WTC11 (cell line): Measurements from ENCODE around the gene EAF1. TPM values are rescaled to one million over a fixed set of nuclear protein-coding genes. Genes with fewer than 3 reads are reported as not detected.

Experiments used
- ATAC-seq: fragments of 200-7000 bp; cut with Tn5 transposase; 2 replicates; pipeline ENCODE4 v1.10.0; 2021; ENCODE audit warnings: mild to moderate bottlenecking, moderate library complexity
- CTCF ChIA-PET: fragments of 300-600 bp; sonication (Branson Sonifier 250); formaldehyde crosslinking; loops from one replicate; lab custom pipeline; 2021; ENCODE audit warnings: antibody characterized with exemption; lab: Charles Lee
- POLR2A ChIA-PET: fragments of 350-600 bp; sonication (Branson Sonifier 250); formaldehyde crosslinking; loops from one replicate; lab custom pipeline; 2021; ENCODE audit warnings: antibody characterized with exemption; lab: Charles Lee
- DNase-seq: peaks from one replicate; pipeline ENCODE4 v3.0.0; 2021; ENCODE audit warnings: low spot score
- H3K27ac Mint-ChIP-seq: 2 replicates; pipeline ENCODE4 v1.8.0; 2021; ENCODE audit warnings: mixed read lengths
- H3K27me3 Mint-ChIP-seq: 2 replicates; pipeline ENCODE4 v1.8.0; 2021; ENCODE audit warnings: low read depth, mild to moderate bottlenecking, moderate library complexity, mixed read lengths
- H3K36me3 Mint-ChIP-seq: 2 replicates; pipeline ENCODE4 v1.8.0; 2021; ENCODE audit warnings: mixed read lengths
- H3K4me1 Mint-ChIP-seq: 2 replicates; pipeline ENCODE4 v1.8.0; 2022; ENCODE audit warnings: mixed read lengths
- H3K4me3 Mint-ChIP-seq: 2 replicates; pipeline ENCODE4 v1.8.0; 2021; ENCODE audit warnings: mild to moderate bottlenecking, moderate library complexity, mixed read lengths
- H3K9me3 Mint-ChIP-seq: 2 replicates; pipeline ENCODE4 v1.8.0; 2021; ENCODE audit warnings: mixed read lengths
- ATF2 ChIP-seq: sonication (generic); formaldehyde crosslinking; IDR thresholded peaks from 2 replicates; pipeline ENCODE4 v1.8.1; 2022; ENCODE audit warnings: low read depth, missing genetic modification reagents, borderline replicate concordance
- CBFB ChIP-seq: sonication (generic); formaldehyde crosslinking; IDR thresholded peaks from 2 replicates; pipeline ENCODE4 v1.8.1; 2022; ENCODE audit warnings: mild to moderate bottlenecking, low read depth, missing genetic modification reagents
- ERG ChIP-seq: fragments of 250-450 bp; sonication (Bioruptor Pico); IDR thresholded peaks from 2 replicates; pipeline ENCODE4 v1.8.0; 2021; ENCODE audit warnings: mild to moderate bottlenecking
- FOXK1 ChIP-seq: sonication (generic); formaldehyde crosslinking; IDR thresholded peaks from 2 replicates; pipeline ENCODE4 v1.8.0; 2022; ENCODE audit warnings: mild to moderate bottlenecking, moderate library complexity, missing genetic modification reagents
- FOXP4 ChIP-seq: sonication (generic); formaldehyde crosslinking; IDR thresholded peaks from 2 replicates; pipeline ENCODE4 v1.8.0; 2022; ENCODE audit warnings: mild to moderate bottlenecking, missing genetic modification reagents
- IRF2 ChIP-seq: sonication (generic); formaldehyde crosslinking; IDR thresholded peaks from 2 replicates; pipeline ENCODE4 v1.8.0; 2022; ENCODE audit warnings: low read depth, missing genetic modification reagents, borderline replicate concordance
- JAZF1 ChIP-seq: fragments of 250-450 bp; sonication (Bioruptor Pico); IDR thresholded peaks from 2 replicates; pipeline ENCODE4 v1.9.0; 2021; ENCODE audit warnings: moderate library complexity, mild to moderate bottlenecking, inconsistent platforms
- MLX ChIP-seq: sonication (generic); formaldehyde crosslinking; IDR thresholded peaks from 2 replicates; pipeline ENCODE4 v1.8.1; 2023; ENCODE audit warnings: mild to moderate bottlenecking, missing genetic modification reagents, moderate library complexity
- NR3C1 ChIP-seq: sonication (generic); formaldehyde crosslinking; conservative IDR thresholded peaks from 2 replicates; pipeline ENCODE4 v1.8.1; 2023; ENCODE audit warnings: low read depth, mild to moderate bottlenecking, missing genetic modification reagents
- PREB ChIP-seq: sonication (generic); formaldehyde crosslinking; IDR thresholded peaks from 2 replicates; pipeline ENCODE4 v1.8.1; 2022; ENCODE audit warnings: mild to moderate bottlenecking, missing genetic modification reagents, moderate library complexity, borderline replicate concordance
- SP1 ChIP-seq: sonication (generic); formaldehyde crosslinking; conservative IDR thresholded peaks from 2 replicates; pipeline ENCODE4 v1.8.1; 2022; ENCODE audit warnings: missing genetic modification reagents
- TCF7 ChIP-seq: sonication (generic); formaldehyde crosslinking; IDR thresholded peaks from 2 replicates; pipeline ENCODE4 v1.8.0; 2022; ENCODE audit warnings: mild to moderate bottlenecking, low read depth, missing genetic modification reagents, moderate library complexity
- TP53 ChIP-seq: sonication (generic); formaldehyde crosslinking; IDR thresholded peaks from 2 replicates; pipeline ENCODE4 v1.8.1; 2023; ENCODE audit warnings: mild to moderate bottlenecking, missing genetic modification reagents
- ZBTB21 ChIP-seq: sonication (generic); formaldehyde crosslinking; IDR thresholded peaks from 2 replicates; pipeline ENCODE4 v1.8.1; 2023; ENCODE audit warnings: mild to moderate bottlenecking, missing genetic modification reagents, borderline replicate concordance
- ZNF121 ChIP-seq: sonication (generic); formaldehyde crosslinking; IDR thresholded peaks from 2 replicates; pipeline ENCODE4 v1.8.0; 2023; ENCODE audit warnings: missing genetic modification reagents
- ZNF532 ChIP-seq: fragments of 250-450 bp; sonication (Bioruptor Pico); IDR thresholded peaks from 2 replicates; pipeline ENCODE4 v1.9.0; 2021; ENCODE audit warnings: mild to moderate bottlenecking, borderline replicate concordance
- ZSCAN18 ChIP-seq: fragments of 250-450 bp; sonication (Bioruptor Pico); IDR thresholded peaks from 2 replicates; pipeline ENCODE4 v2.1.2; 2022; ENCODE audit warnings: mild to moderate bottlenecking, moderate library complexity
- total RNA-seq: library from RNA; stranded (reverse); gene quantifications from 3 replicates; pipeline ENCODE4 v1.2.3, GENCODE V29; 2021

EAF1 gene
- total RNA-seq, 1 experiment from 2014 or later = 25.4 TPM

- Mint-ChIP-seq H3K9me3 (no peaks in the 10 kb centered on the region), H3K4me1 (peaks cover 4% of the 10 kb centered on the region; the same call in 1 of the 2 replicates), H3K27ac (no peak overlapping the region), H3K27me3 (no peaks in the 10 kb centered on the region), H3K4me3 (no peak overlapping the region), H3K36me3 (no peaks in the 10 kb centered on the region)
- no peak for TF ChIP-seq ERG (CRISPR knock-in tag)
- TF ChIP-seq JAZF1 (CRISPR knock-in tag) = no peak
- no peak for TF ChIP-seq CBFB (CRISPR knock-in tag)
- TF ChIP-seq TP53 = no peak
- no peak for TF ChIP-seq TCF7
- TF ChIP-seq IRF2 (CRISPR knock-in tag) = no peak
- no peak for TF ChIP-seq ATF2
- TF ChIP-seq ZBTB21 (CRISPR knock-in tag) = no peak
- no peak for TF ChIP-seq FOXK1 (CRISPR knock-in tag)
- TF ChIP-seq ZNF532 (CRISPR knock-in tag) = no peak
- TF ChIP-seq ZNF121 (CRISPR knock-in tag) = no peak
- TF ChIP-seq SP1 = no peak
- TF ChIP-seq PREB (CRISPR knock-in tag) = no peak
- TF ChIP-seq FOXP4 (CRISPR knock-in tag) = no peak
- no peak for TF ChIP-seq MLX
- TF ChIP-seq ZSCAN18 = no peak
- no peak for TF ChIP-seq NR3C1
- ATAC-seq = no peak
- CTCF ChIA-PET = interaction anchor here (1.0 kb wide), 1 partner anchor 22 kb away, joined by 3 read pairs; no protein-coding TSS in a partner anchor
- POLR2A ChIA-PET = no interaction called here
- DNase-seq = no peak
Observed at GRCh38 chr3:15452156-15452555, 24.8 kb downstream of the EAF1 start.
